Measurements from ENCODE around the gene GRB2. TPM values are rescaled to one million over a fixed set of nuclear protein-coding genes. Genes with fewer than 3 reads are reported as not detected.

Gene GRB2
- total RNA-seq, 6 donors from 2014 or later: 103 to 168 (median 151) TPM

- Histone ChIP-seq H3K27ac (no peak overlapping the region), H3K4me1 (peaks cover 7 to 14% (median 9%) of the 10 kb centered on the region in 4 donors), H3K4me3 (no peak overlapping the region), H3K27me3 (no peaks in the 10 kb centered on the region), H3K36me3 (no peaks in the 10 kb centered on the region), H3K9me3 (no peaks in the 10 kb centered on the region)
- ATAC-seq (ENCODE audit: low FRiP score in 2 of 2): no peak
- WGBS, 2 donors: 89 to 91% methylated on average over 5 of the region's 5 CpGs
- no peak for TF ChIP-seq EP300 (IDR thresholded peaks at IDR 0.05)
- TF ChIP-seq POLR2AphosphoS5 (IDR thresholded peaks at IDR 0.05): no peak
- TF ChIP-seq, protein P1, sequence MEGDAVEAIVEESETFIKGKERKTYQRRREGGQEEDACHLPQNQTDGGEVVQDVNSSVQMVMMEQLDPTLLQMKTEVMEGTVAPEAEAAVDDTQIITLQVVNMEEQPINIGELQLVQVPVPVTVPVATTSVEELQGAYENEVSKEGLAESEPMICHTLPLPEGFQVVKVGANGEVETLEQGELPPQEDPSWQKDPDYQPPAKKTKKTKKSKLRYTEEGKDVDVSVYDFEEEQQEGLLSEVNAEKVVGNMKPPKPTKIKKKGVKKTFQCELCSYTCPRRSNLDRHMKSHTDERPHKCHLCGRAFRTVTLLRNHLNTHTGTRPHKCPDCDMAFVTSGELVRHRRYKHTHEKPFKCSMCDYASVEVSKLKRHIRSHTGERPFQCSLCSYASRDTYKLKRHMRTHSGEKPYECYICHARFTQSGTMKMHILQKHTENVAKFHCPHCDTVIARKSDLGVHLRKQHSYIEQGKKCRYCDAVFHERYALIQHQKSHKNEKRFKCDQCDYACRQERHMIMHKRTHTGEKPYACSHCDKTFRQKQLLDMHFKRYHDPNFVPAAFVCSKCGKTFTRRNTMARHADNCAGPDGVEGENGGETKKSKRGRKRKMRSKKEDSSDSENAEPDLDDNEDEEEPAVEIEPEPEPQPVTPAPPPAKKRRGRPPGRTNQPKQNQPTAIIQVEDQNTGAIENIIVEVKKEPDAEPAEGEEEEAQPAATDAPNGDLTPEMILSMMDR (IDR thresholded peaks at IDR 0.05): no peak
- TF ChIP-seq POLR2A (IDR thresholded peaks at IDR 0.05): no peak
- no peak for DNase-seq
Observed at GRCh38 chr17:75411328-75412067, 6.0 kb upstream of the GRB2 start.

DNA sequence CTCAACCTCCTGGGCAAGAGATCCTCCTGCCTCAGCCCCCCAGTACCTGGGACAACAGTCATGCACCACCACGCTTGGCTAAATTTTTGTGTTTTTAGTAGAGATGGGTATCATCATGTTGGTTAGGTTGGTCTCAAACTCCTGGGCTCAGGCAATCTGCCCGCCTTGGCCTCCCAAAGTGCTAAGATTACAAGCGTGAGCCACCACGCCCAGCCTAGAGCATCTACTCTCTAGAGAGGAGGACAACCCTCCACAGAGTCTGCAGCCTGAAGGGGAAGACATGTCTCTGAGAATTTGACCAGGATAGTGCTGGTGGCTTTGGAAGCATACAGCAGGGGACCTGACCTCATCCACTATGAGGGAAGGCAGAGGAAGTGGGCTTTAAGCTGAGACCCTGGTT is 4.7 kb upstream of the GRB2 start:
- ATAC-seq (ENCODE audit: low FRiP score in 2 of 2): no peak
- no peaks in the 10 kb centered on the region for H3K27me3 ChIP-seq
- H3K9me3 ChIP-seq: no peaks in the 10 kb centered on the region
- H3K27ac ChIP-seq: no peak overlapping the region
- DNase-seq: no peak
- peaks cover 11 to 19% (median 13%) of the 10 kb centered on the region in 4 donors for H3K4me1 ChIP-seq
- 81 to 90% methylated on average over 2 to 4 of the region's 4 CpGs for WGBS, 2 donors
- no peaks in the 10 kb centered on the region for H3K36me3 ChIP-seq
- TF ChIP-seq POLR2A (IDR thresholded peaks at IDR 0.05) (no peak), EP300 (IDR thresholded peaks at IDR 0.05) (no peak), POLR2AphosphoS5 (IDR thresholded peaks at IDR 0.05) (no peak)
- TF ChIP-seq, protein P1 (IDR thresholded peaks at IDR 0.05): no peak
- no peak overlapping the region for H3K4me3 ChIP-seq

DNA sequence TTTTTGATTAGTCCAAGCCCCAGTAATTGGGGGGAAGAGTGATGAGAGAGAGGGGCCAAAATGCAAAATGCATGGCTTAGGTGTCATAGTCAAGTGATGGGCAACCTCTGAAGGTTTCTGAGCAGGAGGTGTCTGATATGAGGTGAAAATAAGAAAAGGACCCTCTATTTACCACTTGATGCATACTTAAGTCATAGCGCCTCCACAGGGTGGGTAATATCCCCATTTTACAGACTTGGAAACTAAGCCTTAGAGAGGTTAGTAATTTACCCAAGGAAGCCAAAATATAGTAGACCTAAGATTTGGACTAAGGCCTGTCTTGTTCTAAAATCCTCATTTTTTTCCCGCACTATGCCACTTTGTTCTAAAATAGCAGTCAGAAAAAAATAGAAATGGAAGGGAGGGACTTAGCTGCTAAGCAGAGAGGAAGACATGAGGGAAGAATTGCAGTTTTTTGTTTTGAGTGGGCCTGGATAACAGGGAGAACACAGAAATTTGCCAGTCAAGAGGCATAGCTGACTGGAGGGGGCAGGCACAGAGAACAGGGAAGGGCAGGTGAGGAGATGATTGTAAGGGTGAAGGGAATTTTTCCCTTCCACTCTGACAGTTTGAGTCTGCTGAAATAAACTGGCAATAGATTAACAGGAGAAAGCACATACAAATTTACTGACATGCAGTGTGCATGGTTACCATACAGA is 2.3 kb upstream of the GRB2 start:
- H3K4me3 ChIP-seq: no peak overlapping the region
- TF ChIP-seq POLR2AphosphoS5 (IDR thresholded peaks at IDR 0.05) (no peak), EP300 (IDR thresholded peaks at IDR 0.05) (no peak), POLR2A (IDR thresholded peaks at IDR 0.05) (no peak)
- TF ChIP-seq, protein P1 (IDR thresholded peaks at IDR 0.05): no peak
- no peaks in the 10 kb centered on the region for H3K9me3 ChIP-seq
- no peaks in the 10 kb centered on the region for H3K36me3 ChIP-seq
- ATAC-seq (ENCODE audit: low FRiP score in 2 of 2): no peak
- H3K4me1 ChIP-seq: peaks cover 21 to 38% (median 23%) of the 10 kb centered on the region in 4 donors
- 92 to 98% methylated on average over 2 of the region's 2 CpGs for WGBS, 2 donors
- no peaks in the 10 kb centered on the region for H3K27me3 ChIP-seq
- H3K27ac ChIP-seq: no peak overlapping the region
- DNase-seq: no peak

DNA sequence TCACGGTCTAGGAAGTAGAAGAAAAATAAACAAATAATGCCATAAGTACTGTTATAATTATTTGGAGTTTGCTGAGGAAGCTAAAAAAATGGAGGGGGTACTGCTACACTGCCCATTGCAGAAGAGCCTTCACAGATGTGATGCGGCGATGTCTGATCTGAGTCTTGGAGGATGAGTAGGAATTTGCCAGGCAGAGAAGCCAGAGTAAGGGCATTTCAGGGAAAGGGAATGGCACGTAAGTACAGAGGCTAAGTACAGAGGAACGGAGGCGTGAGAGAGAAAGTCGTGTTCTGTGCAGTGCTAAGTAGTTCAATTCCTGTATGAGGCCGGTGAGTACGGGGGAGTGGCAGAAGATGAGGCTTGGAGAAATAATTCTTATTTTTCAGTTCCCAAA is 741 bp upstream of the GRB2 start:
- ATAC-seq (ENCODE audit: low FRiP score in 2 of 2): peak in 1 of 2 donors; percentile 2

More for the DNA sequence above, 741 bp upstream of the GRB2 start:
- Histone ChIP-seq H3K4me1 (peaks cover 23 to 44% (median 30%) of the 10 kb centered on the region in 4 donors), H3K27me3 (no peaks in the 10 kb centered on the region), H3K9me3 (no peaks in the 10 kb centered on the region), H3K27ac (peak overlapping the region in 3 of 4 donors; percentile 1 to 99 (median 88)), H3K36me3 (no peaks in the 10 kb centered on the region), H3K4me3 (peak overlapping the region; percentile 50 to 100 (median 88))
- TF ChIP-seq POLR2A (IDR thresholded peaks at IDR 0.05): no peak
- no peak for TF ChIP-seq EP300 (IDR thresholded peaks at IDR 0.05)
- TF ChIP-seq, protein P1 (IDR thresholded peaks at IDR 0.05): no peak
- no peak for TF ChIP-seq POLR2AphosphoS5 (IDR thresholded peaks at IDR 0.05)
- WGBS, 2 donors: 6 to 7% methylated on average over 9 of the region's 9 CpGs
- peak in 1 of 2 donors; percentile 28 for DNase-seq

All from upper lobe of left lung (tissue), 6 donors.